Fibroblast of skin of abdomen (primary cell): ENCODE data around the gene PTPRT.

Source experiments
- DNase-seq: peaks from one replicate; pipeline ENCODE4 v3.0.0-alpha.2; 2013

The PTPRT gene

GRCh38 chr20:42790111-42790510 is 399.6 kb downstream of the PTPRT start:
- no peak for DNase-seq

GRCh38 chr20:42788707-42789106 is 401.0 kb downstream of the PTPRT start:
- DNase-seq = no peak

- no peak for DNase-seq
Observed at GRCh38 chr20:42785041-42785440, 404.7 kb downstream of the PTPRT start.

GRCh38 chr20:42779216-42779615 is 410.5 kb downstream of the PTPRT start:
- DNase-seq = no peak

- no peak for DNase-seq
Observed at GRCh38 chr20:42775866-42776265, 413.8 kb downstream of the PTPRT start.

GRCh38 chr20:42775037-42775436 is 414.7 kb downstream of the PTPRT start:
- no peak for DNase-seq

- DNase-seq = no peak
Observed at GRCh38 chr20:42763015-42763414, 426.7 kb downstream of the PTPRT start.

- DNase-seq = no peak
Observed at GRCh38 chr20:42756991-42757390, 432.7 kb downstream of the PTPRT start.

- DNase-seq = no peak
Observed at GRCh38 chr20:42754706-42755105, 435.0 kb downstream of the PTPRT start.

GRCh38 chr20:42752620-42753019 is 437.1 kb downstream of the PTPRT start:
- no peak for DNase-seq

GRCh38 chr20:42749556-42749955 is 440.1 kb downstream of the PTPRT start:
- DNase-seq = no peak

GRCh38 chr20:42747765-42748411 is 441.8 kb downstream of the PTPRT start:
- no peak for DNase-seq

- DNase-seq = no peak
Observed at GRCh38 chr20:42744756-42745465, 444.8 kb downstream of the PTPRT start.

GRCh38 chr20:42742926-42743325 is 446.8 kb downstream of the PTPRT start:
- no peak for DNase-seq

- no peak for DNase-seq
Observed at GRCh38 chr20:42741906-42742305, 447.8 kb downstream of the PTPRT start.

GRCh38 chr20:42740226-42740870 is 449.4 kb downstream of the PTPRT start:
- DNase-seq = no peak

- no peak for DNase-seq
Observed at GRCh38 chr20:42739683-42740082, 450.0 kb downstream of the PTPRT start.

- DNase-seq = no peak
Observed at GRCh38 chr20:42735539-42735938, 454.2 kb downstream of the PTPRT start.

GRCh38 chr20:42734660-42735368 is 454.9 kb downstream of the PTPRT start:
- DNase-seq = no peak

GRCh38 chr20:42721923-42722322 is 467.8 kb downstream of the PTPRT start:
- DNase-seq = no peak

GRCh38 chr20:42714298-42715141 is 475.2 kb downstream of the PTPRT start:
- no peak for DNase-seq

- no peak for DNase-seq
Observed at GRCh38 chr20:42708266-42708665, 481.4 kb downstream of the PTPRT start.
